Activated CD4-positive, CD25-positive, alpha-beta regulatory T cell (primary cell): Measurements from ENCODE around the gene CBLN3.

Experiments used
- DNase-seq, 4 experiments: peaks; one replicate each; lab custom pipeline; 2025; lab: John Stamatoyannopoulos, UW

CBLN3 gene

GRCh38 chr14:24381363-24382063, 48.0 kb downstream of the CBLN3 start:
- DNase-seq = no peak

- DNase-seq = no peak
Observed at GRCh38 chr14:24379907-24380730, 49.3 kb downstream of the CBLN3 start.

GRCh38 chr14:24378981-24379906, 50.2 kb downstream of the CBLN3 start:
- no peak for DNase-seq

GRCh38 chr14:24378327-24378726, 51.1 kb downstream of the CBLN3 start:
- no peak for DNase-seq

GRCh38 chr14:24377657-24378056, 51.8 kb downstream of the CBLN3 start:
- DNase-seq = no peak

GRCh38 chr14:24377126-24377525, 52.3 kb downstream of the CBLN3 start:
- DNase-seq = no peak
